Tibial nerve (tissue), 4 donors: ENCODE results near the gene ABI2. TPM values are rescaled to one million over a fixed set of nuclear protein-coding genes. Genes with fewer than 3 reads are reported as not detected.

Experiments used
- DNase-seq, 2 donors: peaks; one replicate each; pipeline ENCODE4 v3.0.0-alpha.2; 2019; ENCODE audit warnings: low spot score in 2 of 2
- H3K27ac ChIP-seq, 4 donors: fragments of 200-600 bp; sonication (generic) in 3 of 4; one replicate each; pipeline ENCODE4 v1.5.1; 2017 to 2019; ENCODE audit warnings: mild to moderate bottlenecking in 1 of 4
- H3K27me3 ChIP-seq, 2 donors: fragments of 200-600 bp; sonication (generic) in 1 of 2; one replicate each; pipeline versions ENCODE4 v1.5.1 to v1.6.0; 2017 to 2019
- H3K36me3 ChIP-seq, 3 donors: fragments of 200-600 bp; sonication (generic); one replicate each; pipeline ENCODE4 v1.5.1; 2018 to 2019
- H3K4me1 ChIP-seq, 4 donors: fragments of 200-600 bp; sonication (generic) in 3 of 4; one replicate each; pipeline ENCODE4 v1.5.1; 2017 to 2019
- H3K4me3 ChIP-seq, 4 donors: fragments of 200-600 bp; sonication (generic) in 3 of 4; one replicate each; pipeline ENCODE4 v1.5.1; 2017 to 2019; ENCODE audit warnings: mild to moderate bottlenecking in 1 of 4, moderate library complexity in 1 of 4
- H3K9me3 ChIP-seq, 4 donors: fragments of 200-600 bp; sonication (generic) in 3 of 4; one replicate each; pipeline ENCODE4 v1.5.1; 2017 to 2019
- EP300 ChIP-seq, 2 donors: sonication (generic); formaldehyde crosslinking; IDR thresholded peaks; one replicate each; pipeline ENCODE4 v1.6.1; 2017; ENCODE audit warnings: antibody characterized with exemption in 2 of 2, mild to moderate bottlenecking in 1 of 2
- POLR2A ChIP-seq, 2 donors: fragments of 450-650 bp; IDR thresholded peaks; one replicate each; pipeline ENCODE4 v1.6.1; 2017; ENCODE audit warnings: antibody characterized with exemption in 2 of 2, mild to moderate bottlenecking in 2 of 2, moderate library complexity in 2 of 2
- WGBS, 2 donors: methylation state at CpG; one replicate each; pipeline ENCODE4 v1.1.5; 2018; 5-methylcytosine and 5-hydroxymethylcytosine counted together
- total RNA-seq, 4 donors: library from RNA; depleted of rRNA; stranded (reverse); fragments of >200 nt; gene quantifications; one replicate each; pipeline ENCODE4 v1.1.0, GENCODE V29; 2016
- TF ChIP-seq, protein P1 (sequence below), 5 experiments: fragments of 200-600 bp in 3 of 5; fragments of 450-650 bp in 2 of 5; sonication (generic) in 3 of 5; IDR thresholded peaks; one replicate each; pipeline ENCODE4 v1.5.1; 2016 to 2019; ENCODE audit warnings: antibody characterized with exemption in 5 of 5, mild to moderate bottlenecking in 3 of 5, moderate library complexity in 2 of 5

The ABI2 gene
- total RNA-seq, 4 donors from 2014 or later: 33.3 to 60.7 (median 42.7) TPM

DNA sequence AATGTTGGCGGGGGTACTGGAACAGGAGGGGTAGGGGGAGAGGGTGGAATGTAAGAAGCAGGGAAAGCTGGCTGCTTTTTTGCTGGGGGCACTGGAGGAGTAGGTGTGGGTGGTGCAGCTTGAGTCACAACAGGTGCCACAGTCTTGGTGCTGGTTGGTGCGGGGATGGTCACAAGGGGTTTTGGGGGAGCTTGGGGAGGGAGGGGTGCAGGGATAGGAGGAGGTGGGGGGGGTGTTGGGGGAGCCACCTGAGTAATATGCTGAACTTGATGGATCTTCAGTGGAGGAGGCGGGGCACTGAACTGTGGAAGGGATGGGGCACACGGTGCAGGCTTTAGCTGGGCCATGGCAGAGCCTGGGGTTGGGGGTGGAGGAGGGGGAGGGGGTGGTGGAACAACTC, 112.5 kb downstream of the ABI2 start:
- DNase-seq: no peak
- no peaks in the 10 kb centered on the region for H3K9me3 ChIP-seq
- H3K27me3 ChIP-seq: no peaks in the 10 kb centered on the region
- peaks cover 0 to 71% (median 0%) of the 10 kb centered on the region in 3 donors for H3K36me3 ChIP-seq
- WGBS, 2 donors: 80 to 86% methylated on average over 4 of the region's 4 CpGs
- TF ChIP-seq POLR2A (IDR thresholded peaks at IDR 0.05) (no peak), EP300 (IDR thresholded peaks at IDR 0.05) (no peak)
- H3K4me3 ChIP-seq: no peak overlapping the region
- H3K27ac ChIP-seq: no peak overlapping the region
- H3K4me1 ChIP-seq: peaks cover 0 to 5% (median 0%) of the 10 kb centered on the region in 4 donors

DNA sequence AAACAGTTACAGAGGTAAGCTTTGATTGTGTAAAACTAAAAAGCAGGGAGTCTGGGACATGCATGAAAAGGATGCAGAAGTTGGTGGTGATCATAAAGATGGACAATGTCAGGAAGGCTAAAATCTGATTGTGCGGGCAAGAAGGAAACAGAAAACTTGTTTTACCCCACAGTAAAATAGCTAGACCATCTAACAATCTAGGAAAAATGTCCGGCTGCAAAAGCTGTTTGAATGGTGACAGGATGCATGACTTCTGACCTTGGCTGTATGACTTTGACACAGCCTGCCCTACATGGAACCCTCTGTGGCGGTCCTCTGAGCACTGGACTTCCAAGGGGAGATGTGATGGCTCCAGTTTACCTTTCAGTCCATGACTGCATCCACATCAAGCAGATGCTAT, 113.3 kb downstream of the ABI2 start:
- H3K36me3 ChIP-seq: peaks cover 0 to 79% (median 0%) of the 10 kb centered on the region in 3 donors
- TF ChIP-seq POLR2A (IDR thresholded peaks at IDR 0.05) (no peak), EP300 (IDR thresholded peaks at IDR 0.05) (no peak)
- TF ChIP-seq, protein P1, sequence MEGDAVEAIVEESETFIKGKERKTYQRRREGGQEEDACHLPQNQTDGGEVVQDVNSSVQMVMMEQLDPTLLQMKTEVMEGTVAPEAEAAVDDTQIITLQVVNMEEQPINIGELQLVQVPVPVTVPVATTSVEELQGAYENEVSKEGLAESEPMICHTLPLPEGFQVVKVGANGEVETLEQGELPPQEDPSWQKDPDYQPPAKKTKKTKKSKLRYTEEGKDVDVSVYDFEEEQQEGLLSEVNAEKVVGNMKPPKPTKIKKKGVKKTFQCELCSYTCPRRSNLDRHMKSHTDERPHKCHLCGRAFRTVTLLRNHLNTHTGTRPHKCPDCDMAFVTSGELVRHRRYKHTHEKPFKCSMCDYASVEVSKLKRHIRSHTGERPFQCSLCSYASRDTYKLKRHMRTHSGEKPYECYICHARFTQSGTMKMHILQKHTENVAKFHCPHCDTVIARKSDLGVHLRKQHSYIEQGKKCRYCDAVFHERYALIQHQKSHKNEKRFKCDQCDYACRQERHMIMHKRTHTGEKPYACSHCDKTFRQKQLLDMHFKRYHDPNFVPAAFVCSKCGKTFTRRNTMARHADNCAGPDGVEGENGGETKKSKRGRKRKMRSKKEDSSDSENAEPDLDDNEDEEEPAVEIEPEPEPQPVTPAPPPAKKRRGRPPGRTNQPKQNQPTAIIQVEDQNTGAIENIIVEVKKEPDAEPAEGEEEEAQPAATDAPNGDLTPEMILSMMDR (IDR thresholded peaks at IDR 0.05): no peak
- 76 to 77% methylated on average over 3 of the region's 3 CpGs for WGBS, 2 donors

DNA sequence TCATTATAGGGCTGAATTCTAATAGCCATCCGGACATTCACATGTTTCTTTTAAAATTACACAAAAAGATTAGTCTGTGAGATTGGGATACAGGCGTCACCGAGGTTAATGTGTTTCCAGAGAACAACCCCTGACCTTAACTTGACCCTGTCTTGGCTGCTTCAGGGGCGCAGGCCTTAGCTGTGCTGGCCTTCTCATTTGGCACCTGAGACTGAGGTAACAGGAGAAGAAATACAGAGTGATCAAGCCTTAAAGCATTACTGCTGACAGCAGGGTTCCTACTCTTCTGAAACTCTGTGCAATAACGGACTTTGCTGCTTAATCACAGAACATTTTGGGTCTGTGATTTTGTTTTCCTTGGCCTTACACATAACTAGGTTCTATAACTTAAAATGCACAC, 114.3 kb downstream of the ABI2 start:
- H3K9me3 ChIP-seq: no peaks in the 10 kb centered on the region
- H3K4me3 ChIP-seq: no peak overlapping the region
- H3K27me3 ChIP-seq: no peaks in the 10 kb centered on the region
- peaks cover 0 to 78% (median 0%) of the 10 kb centered on the region in 3 donors for H3K36me3 ChIP-seq
- H3K27ac ChIP-seq: no peak overlapping the region
- no peak for TF ChIP-seq EP300 (IDR thresholded peaks at IDR 0.05)
- H3K4me1 ChIP-seq: peaks cover 0 to 5% (median 0%) of the 10 kb centered on the region in 4 donors
- no peak for DNase-seq
- WGBS, 2 donors: 40 to 50% methylated on average over 5 of the region's 5 CpGs

More for the DNA sequence above, 113.3 kb downstream of the ABI2 start:
- H3K27me3 ChIP-seq: no peaks in the 10 kb centered on the region
- H3K27ac ChIP-seq: no peak overlapping the region
- H3K4me1 ChIP-seq: peaks cover 0 to 5% (median 0%) of the 10 kb centered on the region in 4 donors
- DNase-seq: no peak
- no peaks in the 10 kb centered on the region for H3K9me3 ChIP-seq
- no peak overlapping the region for H3K4me3 ChIP-seq

DNA sequence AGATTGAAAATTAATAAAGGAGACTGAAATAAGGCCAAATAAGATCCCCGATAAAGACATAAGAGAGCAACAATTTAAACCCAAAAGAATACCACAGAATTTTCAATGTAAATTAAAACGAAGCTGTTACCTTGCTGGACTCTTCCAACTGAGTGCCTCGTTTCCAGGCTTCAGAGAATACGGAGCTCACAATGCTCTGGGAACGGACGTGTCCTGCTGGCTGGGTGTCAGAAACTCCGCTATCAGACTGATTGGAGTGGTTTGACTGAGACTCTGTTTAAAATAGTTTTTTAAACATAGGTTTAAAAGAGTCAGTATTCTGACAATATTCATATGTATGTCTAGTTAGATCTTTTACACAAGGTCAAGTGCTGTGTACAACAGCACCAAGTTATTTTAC, 116.5 kb downstream of the ABI2 start:
- no peaks in the 10 kb centered on the region for H3K27me3 ChIP-seq
- TF ChIP-seq POLR2A (IDR thresholded peaks at IDR 0.05) (no peak), EP300 (IDR thresholded peaks at IDR 0.05) (no peak)
- TF ChIP-seq, protein P1 (IDR thresholded peaks at IDR 0.05): no peak
- H3K4me3 ChIP-seq: no peak overlapping the region
- no peak overlapping the region for H3K27ac ChIP-seq
- H3K9me3 ChIP-seq: no peaks in the 10 kb centered on the region
- no peak for DNase-seq
- peaks cover 0 to 5% (median 0%) of the 10 kb centered on the region in 4 donors for H3K4me1 ChIP-seq
- 81 to 84% methylated on average over 7 of the region's 7 CpGs for WGBS, 2 donors
- H3K36me3 ChIP-seq: peaks cover 0 to 81% (median 3%) of the 10 kb centered on the region in 3 donors

DNA sequence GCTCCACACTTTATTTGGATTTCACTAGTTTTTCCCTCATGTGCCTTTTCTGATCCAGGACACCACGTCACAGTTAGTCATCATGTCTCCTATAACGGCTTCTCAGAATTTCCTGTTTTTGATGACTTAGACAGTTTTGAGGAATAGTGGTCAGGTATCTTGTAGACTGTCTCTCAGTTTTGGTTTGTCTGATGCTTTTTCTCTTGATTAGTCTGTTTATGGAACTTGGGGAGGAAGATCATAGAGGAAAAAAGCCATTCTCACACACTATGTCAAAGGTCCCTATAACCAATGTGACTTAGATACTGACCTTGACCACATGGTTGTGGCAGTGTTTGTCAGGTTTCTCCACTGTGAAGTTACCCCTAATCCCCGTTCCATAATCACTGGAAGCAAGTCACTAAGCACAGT, 117.9 kb downstream of the ABI2 start:
- no peaks in the 10 kb centered on the region for H3K9me3 ChIP-seq
- TF ChIP-seq, protein P1 (IDR thresholded peaks at IDR 0.05): no peak
- TF ChIP-seq POLR2A (IDR thresholded peaks at IDR 0.05): no peak
- no peak for TF ChIP-seq EP300 (IDR thresholded peaks at IDR 0.05)
- H3K27me3 ChIP-seq: no peaks in the 10 kb centered on the region
- no peak overlapping the region for H3K4me3 ChIP-seq
- peaks cover 0 to 5% (median 0%) of the 10 kb centered on the region in 4 donors for H3K4me1 ChIP-seq
- WGBS, 2 donors: 84 to 90% methylated on average over 3 of the region's 3 CpGs
- peaks cover 0 to 72% (median 3%) of the 10 kb centered on the region in 3 donors for H3K36me3 ChIP-seq
- H3K27ac ChIP-seq: no peak overlapping the region
- DNase-seq: no peak

DNA sequence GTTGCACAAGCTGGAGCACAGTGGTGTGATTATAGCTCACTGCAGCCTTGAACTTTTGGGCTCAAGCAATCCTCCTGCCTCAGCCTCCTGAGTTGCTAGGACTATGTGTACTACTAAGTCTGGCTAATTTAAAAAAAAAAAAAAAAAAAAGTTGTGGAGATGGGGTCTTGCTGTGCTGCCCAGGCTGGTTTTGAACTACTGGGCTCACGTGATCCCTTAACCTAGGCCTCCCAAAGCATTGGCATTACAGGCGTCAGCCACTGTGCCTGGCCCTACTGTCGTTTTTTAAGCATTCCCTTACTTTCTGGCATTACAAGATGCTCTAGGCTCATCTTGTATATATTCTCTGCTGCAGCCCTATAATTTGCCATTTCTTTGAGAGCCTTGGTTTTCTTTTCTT, 118.6 kb downstream of the ABI2 start:
- Histone ChIP-seq H3K27ac (no peak overlapping the region), H3K4me3 (no peak overlapping the region), H3K4me1 (peaks cover 0 to 5% (median 0%) of the 10 kb centered on the region in 4 donors), H3K36me3 (peaks cover 0 to 71% (median 3%) of the 10 kb centered on the region in 3 donors), H3K27me3 (no peaks in the 10 kb centered on the region), H3K9me3 (no peaks in the 10 kb centered on the region)
- DNase-seq: no peak
- TF ChIP-seq EP300 (IDR thresholded peaks at IDR 0.05): no peak
- 96 to 97% methylated on average over 3 of the region's 3 CpGs for WGBS, 2 donors

DNA sequence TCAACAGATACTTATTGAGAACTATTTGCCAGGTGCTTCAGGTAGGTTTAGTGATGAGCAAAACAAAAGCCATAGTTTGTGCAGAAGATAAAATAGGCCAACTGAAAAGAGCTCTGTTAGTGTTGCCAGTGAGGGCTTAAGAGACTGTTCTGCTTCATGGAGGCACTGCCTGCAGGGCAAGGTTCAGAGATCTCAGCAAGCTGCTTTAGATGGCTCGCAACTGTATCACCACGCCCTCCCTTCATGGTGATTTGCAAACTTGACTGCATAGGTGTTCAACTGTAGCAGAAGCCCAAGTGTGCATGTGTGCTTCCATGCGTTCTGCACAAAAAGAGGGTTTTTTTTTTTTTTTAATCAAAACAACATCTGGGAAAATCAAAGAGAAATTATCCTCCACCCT, 122.4 kb downstream of the ABI2 start:
- Histone ChIP-seq H3K36me3 (peaks cover 0 to 52% (median 3%) of the 10 kb centered on the region in 3 donors), H3K27me3 (no peaks in the 10 kb centered on the region), H3K4me1 (peaks cover 0 to 23% (median 0%) of the 10 kb centered on the region in 4 donors), H3K9me3 (no peaks in the 10 kb centered on the region), H3K4me3 (no peak overlapping the region), H3K27ac (no peak overlapping the region)
- WGBS, 2 donors: 70 to 84% methylated on average over 3 of the region's 3 CpGs
- no peak for TF ChIP-seq POLR2A (IDR thresholded peaks at IDR 0.05)
- TF ChIP-seq, protein P1 (IDR thresholded peaks at IDR 0.05): no peak
- no peak for TF ChIP-seq EP300 (IDR thresholded peaks at IDR 0.05)
- DNase-seq: no peak
